Lower leg skin (tissue), 4 donors: ENCODE data around the gene HSPA1A. TPM values are rescaled to one million over a fixed set of nuclear protein-coding genes. Genes with fewer than 3 reads are reported as not detected.
A peak's percentile ranks its signal among the peaks of the same experiment; 100 is the strongest.

Source experiments
- DNase-seq, 2 donors: peaks; one replicate each; pipeline ENCODE4 v3.0.0-alpha.2; 2019; ENCODE audit warnings: low spot score in 2 of 2
- H3K4me3 ChIP-seq: fragments of 200-600 bp; sonication (generic); 2 replicates; pipeline ENCODE4 v1.5.1; 2017; ENCODE audit warnings: mild to moderate bottlenecking, low read depth; ENCODE audit not compliant: poor library complexity, severe bottlenecking
- CTCF ChIP-seq, 3 donors: fragments of 450-650 bp; IDR thresholded peaks; one replicate each; pipeline ENCODE4 v1.5.1; 2016; ENCODE audit warnings: antibody characterized with exemption in 3 of 3, mild to moderate bottlenecking in 3 of 3, moderate library complexity in 2 of 3
- POLR2A ChIP-seq, 2 donors: fragments of 450-650 bp; IDR thresholded peaks; one replicate each; pipeline ENCODE4 v1.6.1; 2016 to 2017; ENCODE audit warnings: antibody characterized with exemption in 2 of 2, mild to moderate bottlenecking in 1 of 2, moderate library complexity in 1 of 2
- WGBS, 2 donors: methylation state at CpG; one replicate each; pipeline ENCODE4 v1.1.5; 2018; 5-methylcytosine and 5-hydroxymethylcytosine counted together
- intact Hi-C: fragments of 100-400 bp; cut with DNase I; formaldehyde crosslinking; loops from one replicate; pipeline ENCODE4 v1.15.0; 2023; ENCODE audit warnings: low total_unique reads
- total RNA-seq, 4 donors: library from RNA; depleted of rRNA; stranded (reverse); fragments of >200 nt; gene quantifications; one replicate each; pipeline ENCODE4 v1.1.0, GENCODE V29; 2016

The HSPA1A gene
- total RNA-seq, 4 donors from 2014 or later: 237 to 342 (median 321) TPM

GRCh38 chr6:31775633-31776484 is 39.5 kb upstream of the HSPA1A start:
- DNase-seq: no peak
- intact Hi-C loops: no loop called here
- no peak overlapping the region for H3K4me3 ChIP-seq
- TF ChIP-seq CTCF (IDR thresholded peaks at IDR 0.05): no peak
- WGBS, 2 donors: 80% methylated on average over 32 of the region's 32 CpGs

GRCh38 chr6:31776485-31776988 is 38.8 kb upstream of the HSPA1A start:
- TF ChIP-seq CTCF (IDR thresholded peaks at IDR 0.05) (no peak), POLR2A (IDR thresholded peaks at IDR 0.05) (no peak)
- 32 to 38% methylated on average over 14 of the region's 14 CpGs for WGBS, 2 donors
- H3K4me3 ChIP-seq: no peak overlapping the region
- intact Hi-C loops: no loop called here
- no peak for DNase-seq

- TF ChIP-seq CTCF (IDR thresholded peaks at IDR 0.05) (peak in 1 of 3 donors; percentile 59), POLR2A (IDR thresholded peaks at IDR 0.05) (no peak)
- 11 to 13% methylated on average over 13 to 15 of the region's 15 CpGs for WGBS, 2 donors
- intact Hi-C loops: no loop called here
- DNase-seq: peak; percentile 52 to 91
- H3K4me3 ChIP-seq: no peak within 1 kb of the TSS
These were observed 38.2 kb upstream of the HSPA1A start, which contains the start of gene VWA7 for GRCh38 chr6:31776989-31777666. Gene VWA7 (minus strand): TSS chr6:31777328. CDS start chr6:31776779, 549 bp downstream.

GRCh38 chr6:31777667-31778050 is 37.7 kb upstream of the HSPA1A start:
- WGBS, 2 donors: 83% methylated on average over 5 of the region's 5 CpGs

GRCh38 chr6:31778193-31778592 is 37.1 kb upstream of the HSPA1A start:
- no peak for TF ChIP-seq CTCF (IDR thresholded peaks at IDR 0.05)
- TF ChIP-seq POLR2A (IDR thresholded peaks at IDR 0.05): no peak
- 96% methylated on average over 5 of the region's 5 CpGs for WGBS, 2 donors
- H3K4me3 ChIP-seq: no peak overlapping the region
- intact Hi-C loops: no loop called here
- no peak for DNase-seq

More at GRCh38 chr6:31777667-31778050, 37.7 kb upstream of the HSPA1A start:
- TF ChIP-seq CTCF (IDR thresholded peaks at IDR 0.05): no peak
- intact Hi-C loops: no loop called here
- DNase-seq: no peak
- H3K4me3 ChIP-seq: no peak overlapping the region
